Measurements from ENCODE around the gene STAM.

DNA sequence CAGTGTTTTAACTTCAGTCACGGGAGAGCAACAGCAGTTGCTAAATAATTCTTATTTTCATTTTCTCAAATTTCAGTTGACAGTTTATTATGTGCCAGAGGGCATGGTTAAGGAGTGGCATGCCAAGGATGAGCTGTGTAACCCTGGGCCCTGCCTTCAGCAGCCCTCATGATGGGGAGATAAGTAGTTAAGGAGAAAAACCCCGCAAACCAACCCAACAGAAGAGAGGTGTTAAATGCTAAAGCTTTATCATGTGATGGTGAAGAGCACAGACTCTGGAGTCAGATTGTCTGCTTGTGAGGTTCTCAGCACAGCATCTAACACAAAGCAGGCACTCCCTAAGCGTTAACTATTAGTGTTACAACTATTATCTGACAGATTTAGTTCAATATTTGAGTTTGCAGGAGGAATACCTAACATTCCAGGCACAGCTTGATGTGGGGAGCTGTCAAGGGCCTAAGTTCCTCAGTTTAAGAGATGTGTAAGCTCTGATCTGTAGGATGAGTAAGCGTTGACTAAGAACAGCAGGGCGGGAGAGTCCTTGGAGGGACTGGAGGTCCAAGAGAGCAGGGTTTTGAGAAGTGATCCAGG, 29.6 kb downstream of the STAM start:
- TF ChIP-seq, protein P1, sequence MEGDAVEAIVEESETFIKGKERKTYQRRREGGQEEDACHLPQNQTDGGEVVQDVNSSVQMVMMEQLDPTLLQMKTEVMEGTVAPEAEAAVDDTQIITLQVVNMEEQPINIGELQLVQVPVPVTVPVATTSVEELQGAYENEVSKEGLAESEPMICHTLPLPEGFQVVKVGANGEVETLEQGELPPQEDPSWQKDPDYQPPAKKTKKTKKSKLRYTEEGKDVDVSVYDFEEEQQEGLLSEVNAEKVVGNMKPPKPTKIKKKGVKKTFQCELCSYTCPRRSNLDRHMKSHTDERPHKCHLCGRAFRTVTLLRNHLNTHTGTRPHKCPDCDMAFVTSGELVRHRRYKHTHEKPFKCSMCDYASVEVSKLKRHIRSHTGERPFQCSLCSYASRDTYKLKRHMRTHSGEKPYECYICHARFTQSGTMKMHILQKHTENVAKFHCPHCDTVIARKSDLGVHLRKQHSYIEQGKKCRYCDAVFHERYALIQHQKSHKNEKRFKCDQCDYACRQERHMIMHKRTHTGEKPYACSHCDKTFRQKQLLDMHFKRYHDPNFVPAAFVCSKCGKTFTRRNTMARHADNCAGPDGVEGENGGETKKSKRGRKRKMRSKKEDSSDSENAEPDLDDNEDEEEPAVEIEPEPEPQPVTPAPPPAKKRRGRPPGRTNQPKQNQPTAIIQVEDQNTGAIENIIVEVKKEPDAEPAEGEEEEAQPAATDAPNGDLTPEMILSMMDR (IDR thresholded peaks at IDR 0.05) = no peak
- TF ChIP-seq POLR2A (IDR thresholded peaks at IDR 0.05) = no peak
- TF ChIP-seq POLR2AphosphoS5 (IDR thresholded peaks at IDR 0.05) = no peak
